ENCODE data around the gene ATP6V0D1.

DNA sequence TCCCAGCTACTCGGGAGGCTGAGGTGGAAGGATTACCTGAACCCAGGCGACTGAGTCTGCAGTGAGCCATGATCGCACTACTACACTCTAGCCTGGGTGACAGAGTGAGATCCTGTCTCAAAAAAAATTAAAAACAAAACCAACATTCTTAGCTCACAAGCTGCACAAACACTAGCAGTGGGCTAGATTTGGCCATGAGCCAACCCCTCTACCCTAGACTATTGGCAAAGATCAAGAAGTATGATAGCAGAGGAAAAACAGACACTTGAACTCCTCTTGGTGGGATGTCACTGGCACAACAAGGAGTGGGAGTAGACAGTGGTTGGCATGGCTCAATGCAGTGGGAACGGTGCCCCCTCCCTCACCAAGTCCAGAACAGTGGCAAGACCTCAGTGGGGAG lies 28.1 kb upstream of the ATP6V0D1 start:
- TF ChIP-seq, protein P1, sequence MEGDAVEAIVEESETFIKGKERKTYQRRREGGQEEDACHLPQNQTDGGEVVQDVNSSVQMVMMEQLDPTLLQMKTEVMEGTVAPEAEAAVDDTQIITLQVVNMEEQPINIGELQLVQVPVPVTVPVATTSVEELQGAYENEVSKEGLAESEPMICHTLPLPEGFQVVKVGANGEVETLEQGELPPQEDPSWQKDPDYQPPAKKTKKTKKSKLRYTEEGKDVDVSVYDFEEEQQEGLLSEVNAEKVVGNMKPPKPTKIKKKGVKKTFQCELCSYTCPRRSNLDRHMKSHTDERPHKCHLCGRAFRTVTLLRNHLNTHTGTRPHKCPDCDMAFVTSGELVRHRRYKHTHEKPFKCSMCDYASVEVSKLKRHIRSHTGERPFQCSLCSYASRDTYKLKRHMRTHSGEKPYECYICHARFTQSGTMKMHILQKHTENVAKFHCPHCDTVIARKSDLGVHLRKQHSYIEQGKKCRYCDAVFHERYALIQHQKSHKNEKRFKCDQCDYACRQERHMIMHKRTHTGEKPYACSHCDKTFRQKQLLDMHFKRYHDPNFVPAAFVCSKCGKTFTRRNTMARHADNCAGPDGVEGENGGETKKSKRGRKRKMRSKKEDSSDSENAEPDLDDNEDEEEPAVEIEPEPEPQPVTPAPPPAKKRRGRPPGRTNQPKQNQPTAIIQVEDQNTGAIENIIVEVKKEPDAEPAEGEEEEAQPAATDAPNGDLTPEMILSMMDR (IDR thresholded peaks at IDR 0.05; ENCODE audit: low read length) = no peak
- TF ChIP-seq EZH2 (optimal IDR thresholded peaks at IDR 0.05; ENCODE audit: low read depth, low read length) (no peak), EZH2phosphoT487 (IDR thresholded peaks at IDR 0.05; ENCODE audit: low read length) (no peak)
